Ovary (tissue), 3 donors: ENCODE measurements around the gene IL36B.

ENCODE experiments used
- CTCF ChIP-seq, 3 donors: fragments of 450-650 bp in 2 of 3; fragments of 200-600 bp in 1 of 3; IDR thresholded peaks; one replicate each; pipeline versions ENCODE4 v1.5.1 to v1.8.0; 2016 to 2022; ENCODE audit warnings: antibody characterized with exemption in 3 of 3, mild to moderate bottlenecking in 1 of 3
- POLR2A ChIP-seq: fragments of 450-650 bp; IDR thresholded peaks from one replicate; pipeline ENCODE4 v1.6.1; 2017; ENCODE audit warnings: antibody characterized with exemption, mild to moderate bottlenecking, moderate library complexity
- donor health status: DM: no; HTN: no; CAD: no.

GRCh38 chr2:112980537-112980936 is 72.1 kb downstream of the IL36B start:
- TF ChIP-seq CTCF (IDR thresholded peaks at IDR 0.05), result no peak
- no peak for TF ChIP-seq POLR2A
